Measurements from ENCODE around the gene TMUB1. TPM values are rescaled to one million over a fixed set of nuclear protein-coding genes. Genes with fewer than 3 reads are reported as not detected.
A peak's percentile ranks its signal among the peaks of the same experiment; 100 is the strongest.

The TMUB1 gene
- total and polyA plus RNA-seq, 2 donors from 2014 or later = 36.9 to 79.9 TPM

DNA sequence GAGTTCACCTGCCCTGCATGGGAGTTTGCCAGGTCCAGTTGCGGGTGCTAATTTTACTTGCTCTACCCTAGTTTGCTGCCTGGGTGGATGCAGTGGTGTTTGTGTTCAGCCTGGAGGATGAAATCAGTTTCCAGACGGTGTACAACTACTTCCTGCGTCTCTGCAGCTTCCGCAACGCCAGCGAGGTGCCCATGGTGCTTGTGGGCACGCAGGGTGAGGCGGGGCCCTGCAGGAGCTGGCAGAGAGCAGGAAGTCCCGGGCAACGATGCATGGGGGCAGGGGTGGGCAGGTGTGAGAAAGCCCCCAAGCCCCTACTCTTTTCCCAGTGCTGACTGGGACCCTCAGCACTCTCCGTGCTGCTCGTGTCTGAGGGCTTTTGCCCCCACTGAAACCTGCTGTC is 34.3 kb upstream of the TMUB1 start:
- Histone ChIP-seq H3K9me3 (ENCODE audit: control insufficient read depth in 2 of 3, insufficient read depth in 1 of 3, low read length in 3 of 3) (no peaks in the 10 kb centered on the region), H3K36me3 (ENCODE audit: control insufficient read depth in 2 of 3, insufficient read depth in 3 of 3, low read length in 3 of 3) (peaks cover 0 to 23% (median 9%) of the 10 kb centered on the region in 3 donors), H3K27me3 (ENCODE audit: control insufficient read depth, insufficient read depth, low read length) (no peaks in the 10 kb centered on the region), H3K4me1 (ENCODE audit: control insufficient read depth in 2 of 3, insufficient read depth in 2 of 3, low read depth in 1 of 3, low read length in 3 of 3) (no peaks in the 10 kb centered on the region), H3K4me3 (ENCODE audit: low read length in 3 of 3) (no peak overlapping the region), H3K9ac (ENCODE audit: low read length in 3 of 3) (no peak overlapping the region), H3K27ac (ENCODE audit: low read depth in 2 of 2, low read length in 2 of 2) (no peak overlapping the region)
- DNase-seq = peak in 1 of 5 donors; percentile 45
- no peak for FAIRE-seq
- intact Hi-C loops (cut with DNase I) = loop anchor here (10.0 kb wide), 1 partner anchor 213 kb away; no protein-coding TSS in a partner anchor
- no peak for TF ChIP-seq CTCF (IDR thresholded peaks at IDR 0.05; ENCODE audit: borderline replicate concordance, extremely low read depth, insufficient read depth)

DNA sequence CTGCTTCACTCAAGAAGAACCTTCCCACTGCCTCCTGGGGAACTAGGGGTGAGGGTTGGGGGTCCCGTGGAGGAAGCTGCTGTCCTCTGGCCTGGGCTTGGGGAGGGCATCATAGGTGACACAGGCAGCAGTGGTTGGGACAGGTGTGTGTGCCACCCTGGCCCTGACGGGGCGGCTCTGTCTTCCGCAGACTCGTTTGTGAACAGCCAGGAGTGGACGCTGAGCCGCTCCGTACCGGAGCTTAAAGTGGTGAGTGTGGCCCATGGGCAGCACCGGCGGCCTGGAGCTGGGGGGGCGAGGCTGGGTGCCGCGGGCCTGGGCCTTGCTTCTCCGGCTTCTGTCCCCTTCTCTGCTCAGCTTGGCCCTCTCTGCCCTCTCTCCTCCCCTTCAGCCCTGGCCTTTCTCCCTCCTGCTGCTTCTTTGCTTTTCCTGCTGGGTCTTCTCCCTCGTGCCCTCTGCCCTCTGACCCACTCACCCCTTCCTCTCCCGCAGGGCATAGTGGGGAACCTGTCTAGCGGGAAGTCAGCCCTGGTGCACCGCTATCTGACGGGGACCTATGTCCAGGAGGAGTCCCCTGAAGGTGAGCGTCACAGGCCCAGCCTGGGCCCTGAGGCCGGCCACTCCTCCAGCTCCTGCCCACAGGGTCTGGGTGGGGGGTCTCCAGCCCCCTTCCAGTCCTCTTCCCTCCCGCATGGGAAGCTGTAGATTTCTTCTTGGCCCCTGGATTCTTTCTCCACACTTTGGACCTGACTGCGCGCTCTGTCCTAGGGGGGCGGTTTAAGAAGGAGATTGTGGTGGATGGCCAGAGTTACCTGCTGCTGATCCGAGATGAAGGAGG is 33.5 kb upstream of the TMUB1 start:
- Histone ChIP-seq H3K36me3 (ENCODE audit: control insufficient read depth in 2 of 3, insufficient read depth in 3 of 3, low read length in 3 of 3) (peaks cover 0 to 23% (median 9%) of the 10 kb centered on the region in 3 donors), H3K9ac (ENCODE audit: low read length in 3 of 3) (no peak overlapping the region), H3K27me3 (ENCODE audit: control insufficient read depth, insufficient read depth, low read length) (no peaks in the 10 kb centered on the region), H3K4me3 (ENCODE audit: low read length in 3 of 3) (no peak overlapping the region), H3K27ac (ENCODE audit: low read depth in 2 of 2, low read length in 2 of 2) (no peak overlapping the region), H3K9me3 (ENCODE audit: control insufficient read depth in 2 of 3, insufficient read depth in 1 of 3, low read length in 3 of 3) (no peaks in the 10 kb centered on the region), H3K4me1 (ENCODE audit: control insufficient read depth in 2 of 3, insufficient read depth in 2 of 3, low read depth in 1 of 3, low read length in 3 of 3) (no peaks in the 10 kb centered on the region)
- TF ChIP-seq CTCF (IDR thresholded peaks at IDR 0.05; ENCODE audit: borderline replicate concordance, extremely low read depth, insufficient read depth) = no peak
- intact Hi-C loops (cut with DNase I) = loop anchor here (10.0 kb wide), 1 partner anchor 212 kb away; no protein-coding TSS in a partner anchor
- FAIRE-seq (no peak), DNase-seq (peak in 1 of 5 donors; percentile 55)

DNA sequence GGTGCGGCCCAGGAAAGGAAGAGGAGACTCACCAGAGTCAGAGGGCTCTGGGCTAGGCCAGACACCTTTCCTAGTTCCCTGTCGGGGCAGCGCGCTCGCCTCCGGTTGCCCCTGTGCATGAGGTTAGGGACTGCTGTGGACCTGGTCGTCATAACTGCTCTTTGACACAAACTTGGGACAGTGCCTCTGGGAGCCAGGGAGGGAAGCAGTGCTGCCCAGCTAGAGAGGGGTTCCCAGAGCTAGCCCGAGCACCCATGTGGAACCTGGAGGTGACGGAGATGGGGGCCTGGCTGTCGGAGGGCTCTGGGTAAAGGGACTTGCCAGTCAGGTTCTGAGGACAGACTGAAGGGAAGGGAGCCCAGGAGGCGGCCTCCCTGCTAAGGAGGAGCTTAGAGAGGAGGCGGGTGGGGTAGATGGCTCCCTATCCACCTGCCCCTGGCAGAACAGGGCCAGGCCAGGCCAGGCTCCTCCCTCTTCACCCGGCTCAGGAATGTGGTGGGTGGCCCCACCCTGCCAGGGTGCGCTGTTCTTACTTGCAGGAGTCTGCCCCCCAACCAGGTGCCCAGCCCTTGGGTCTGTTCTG is 32.6 kb upstream of the TMUB1 start:
- Histone ChIP-seq H3K9me3 (ENCODE audit: control insufficient read depth in 2 of 3, insufficient read depth in 1 of 3, low read length in 3 of 3) (no peaks in the 10 kb centered on the region), H3K9ac (ENCODE audit: low read length in 3 of 3) (no peak overlapping the region), H3K27me3 (ENCODE audit: control insufficient read depth, insufficient read depth, low read length) (no peaks in the 10 kb centered on the region), H3K27ac (ENCODE audit: low read depth in 2 of 2, low read length in 2 of 2) (no peak overlapping the region), H3K4me1 (ENCODE audit: control insufficient read depth in 2 of 3, insufficient read depth in 2 of 3, low read depth in 1 of 3, low read length in 3 of 3) (no peaks in the 10 kb centered on the region), H3K4me3 (ENCODE audit: low read length in 3 of 3) (no peak overlapping the region), H3K36me3 (ENCODE audit: control insufficient read depth in 2 of 3, insufficient read depth in 3 of 3, low read length in 3 of 3) (peaks cover 0 to 23% (median 9%) of the 10 kb centered on the region in 3 donors)
- no peak for TF ChIP-seq CTCF (IDR thresholded peaks at IDR 0.05; ENCODE audit: borderline replicate concordance, extremely low read depth, insufficient read depth)
- DNase-seq = peak in 4 of 5 donors; percentile 65 to 89 (median 74)
- no peak for FAIRE-seq
- intact Hi-C loops (cut with DNase I) = loop anchor here (10.0 kb wide), 1 partner anchor 211 kb away; no protein-coding TSS in a partner anchor
